Kidney (tissue), 14 donors: ENCODE results near the gene CBY3. TPM values are rescaled to one million over a fixed set of nuclear protein-coding genes. Genes with fewer than 3 reads are reported as not detected.
A peak's percentile ranks its signal among the peaks of the same experiment; 100 is the strongest.

ENCODE experiments used
- DNase-seq, 5 donors: peaks; one replicate each; pipeline ENCODE4 v3.0.0-alpha.2; 2013 to 2020
- FAIRE-seq: peaks from 2 replicates; lab custom pipeline; 2012; peaks lifted over from hg19 to GRCh38; lab: Jason Lieb, UNC
- H3K27ac ChIP-seq, 2 donors: one replicate each; pipeline ENCODE4 v1.7.0; 2013; ENCODE audit warnings: low read depth in 2 of 2, low read length in 2 of 2, inconsistent platforms in 1 of 2
- H3K27me3 ChIP-seq: one replicate; pipeline ENCODE4 v1.7.1; 2013; ENCODE audit warnings: low read length, inconsistent platforms; ENCODE audit not compliant: control insufficient read depth, insufficient read depth
- H3K36me3 ChIP-seq, 3 donors: one replicate each; pipeline versions ENCODE4 v1.7.0 to v1.7.1; 2013; ENCODE audit warnings: low read length in 3 of 3, control low read depth in 1 of 3, inconsistent platforms in 1 of 3; ENCODE audit not compliant: insufficient read depth in 3 of 3, control insufficient read depth in 2 of 3
- H3K4me1 ChIP-seq, 3 donors: one replicate each; pipeline versions ENCODE4 v1.7.0 to v1.7.1; 2013; ENCODE audit warnings: low read length in 3 of 3, inconsistent platforms in 1 of 3, low read depth in 1 of 3; ENCODE audit not compliant: control insufficient read depth in 2 of 3, insufficient read depth in 2 of 3
- H3K4me3 ChIP-seq, 3 donors: one replicate each; pipeline versions ENCODE4 v1.7.0 to v1.8.1; 2013; ENCODE audit warnings: low read length in 3 of 3, control low read depth in 1 of 3, inconsistent platforms in 1 of 3
- H3K9ac ChIP-seq, 3 donors: one replicate each; pipeline versions ENCODE4 v1.7.0 to v1.7.1; 2013; ENCODE audit warnings: low read length in 3 of 3, control low read depth in 1 of 3, inconsistent platforms in 1 of 3
- H3K9me3 ChIP-seq, 3 donors: one replicate each; pipeline versions ENCODE4 v1.7.0 to v1.7.1; 2013; ENCODE audit warnings: low read length in 3 of 3, control low read depth in 1 of 3, inconsistent platforms in 1 of 3; ENCODE audit not compliant: control insufficient read depth in 2 of 3, insufficient read depth in 1 of 3
- intact Hi-C: fragments of 100-400 bp; cut with DNase I; formaldehyde crosslinking; loops from one replicate; pipeline ENCODE4 v1.11.1; 2022
- polyA plus RNA-seq: library from polyadenylated mRNA; stranded (reverse); fragments of 350-450 nt; fragmentation: Illumina TruSeq; extraction: RNeasy Lipid Tissue Mini Kit (QIAGEN cat#74804); gene quantifications from one replicate; pipeline ENCODE4 v1.2.3, GENCODE V29; 2014; ENCODE audit warnings: low read depth, low replicate concordance; ENCODE audit not compliant: insufficient read depth
- total RNA-seq: library from RNA; stranded (reverse); fragmentation: NEBNext Ultra II Directional; extraction: Animal tissue kit (Norgen Biotek cat#: 25700); gene quantifications from one replicate; pipeline ENCODE4 v1.2.1, GENCODE V29; 2021
- TF ChIP-seq, protein P1 (sequence below): IDR thresholded peaks from 3 replicates; pipeline ENCODE4 v1.5.1; 2012; ENCODE audit warnings: mild to moderate bottlenecking, moderate library complexity, borderline replicate concordance; ENCODE audit not compliant: insufficient read depth; ENCODE audit errors: extremely low read depth
- donor health status: control.
- donor health status: control.
- donor health status: control.
- donor health status: control.
- donor health status: control.
- donor health status: DM: yes; HTN: yes; CAD: no.
- donor health status: Normal renal cell carcinoma (clear cell type).

CBY3 gene
- total and polyA plus RNA-seq, 2 donors from 2014 or later, result not detected

DNA sequence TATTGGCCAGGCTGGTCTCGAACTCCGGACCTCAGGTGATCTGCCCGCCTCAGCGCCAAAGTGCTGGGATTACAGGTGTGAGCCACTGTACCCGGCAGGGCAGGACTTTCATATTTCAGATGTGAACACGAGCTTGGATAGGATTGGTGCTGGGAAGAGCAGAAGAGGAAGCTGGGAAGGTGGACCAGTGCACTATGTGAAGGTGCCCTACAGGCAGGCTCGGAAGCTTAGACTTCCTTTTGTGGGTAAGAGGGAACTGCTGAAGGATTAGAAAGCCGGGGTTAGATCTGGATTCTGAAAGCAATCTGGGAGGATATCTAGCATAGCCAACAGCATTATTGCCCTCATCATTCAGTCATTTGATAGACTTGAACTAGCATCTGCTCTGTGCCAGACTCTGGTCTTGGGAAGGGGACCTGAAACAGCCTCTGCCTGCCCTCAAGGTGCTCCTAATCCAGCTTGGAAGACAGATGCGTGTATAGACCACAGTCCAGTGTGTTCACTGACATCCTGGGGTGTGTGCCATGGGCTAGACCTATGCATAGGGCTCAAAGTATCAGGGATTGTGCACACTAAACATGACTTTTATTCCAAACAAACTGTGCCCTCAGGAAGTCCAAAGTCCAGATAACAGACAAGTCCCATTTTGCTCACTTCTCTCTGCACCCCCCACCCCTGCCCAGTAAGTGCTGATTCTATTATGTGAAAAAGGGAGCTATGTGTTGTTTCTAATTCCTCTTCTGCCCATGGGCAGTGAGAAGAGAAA, 637 bp downstream of the CBY3 start:
- Histone ChIP-seq H3K27me3 (no peaks in the 10 kb centered on the region), H3K9ac (peak overlapping the region in 1 of 3 donors; percentile 34), H3K4me1 (peaks cover 0 to 13% (median 11%) of the 10 kb centered on the region in 3 donors), H3K9me3 (no peaks in the 10 kb centered on the region), H3K4me3 (no peak overlapping the region), H3K36me3 (no peaks in the 10 kb centered on the region), H3K27ac (peak overlapping the region in 1 of 2 donors; percentile 45)
- TF ChIP-seq, protein P1, sequence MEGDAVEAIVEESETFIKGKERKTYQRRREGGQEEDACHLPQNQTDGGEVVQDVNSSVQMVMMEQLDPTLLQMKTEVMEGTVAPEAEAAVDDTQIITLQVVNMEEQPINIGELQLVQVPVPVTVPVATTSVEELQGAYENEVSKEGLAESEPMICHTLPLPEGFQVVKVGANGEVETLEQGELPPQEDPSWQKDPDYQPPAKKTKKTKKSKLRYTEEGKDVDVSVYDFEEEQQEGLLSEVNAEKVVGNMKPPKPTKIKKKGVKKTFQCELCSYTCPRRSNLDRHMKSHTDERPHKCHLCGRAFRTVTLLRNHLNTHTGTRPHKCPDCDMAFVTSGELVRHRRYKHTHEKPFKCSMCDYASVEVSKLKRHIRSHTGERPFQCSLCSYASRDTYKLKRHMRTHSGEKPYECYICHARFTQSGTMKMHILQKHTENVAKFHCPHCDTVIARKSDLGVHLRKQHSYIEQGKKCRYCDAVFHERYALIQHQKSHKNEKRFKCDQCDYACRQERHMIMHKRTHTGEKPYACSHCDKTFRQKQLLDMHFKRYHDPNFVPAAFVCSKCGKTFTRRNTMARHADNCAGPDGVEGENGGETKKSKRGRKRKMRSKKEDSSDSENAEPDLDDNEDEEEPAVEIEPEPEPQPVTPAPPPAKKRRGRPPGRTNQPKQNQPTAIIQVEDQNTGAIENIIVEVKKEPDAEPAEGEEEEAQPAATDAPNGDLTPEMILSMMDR, result no peak
- DNase-seq (no peak), FAIRE-seq (no peak)
- intact Hi-C loops, result no loop called here

DNA sequence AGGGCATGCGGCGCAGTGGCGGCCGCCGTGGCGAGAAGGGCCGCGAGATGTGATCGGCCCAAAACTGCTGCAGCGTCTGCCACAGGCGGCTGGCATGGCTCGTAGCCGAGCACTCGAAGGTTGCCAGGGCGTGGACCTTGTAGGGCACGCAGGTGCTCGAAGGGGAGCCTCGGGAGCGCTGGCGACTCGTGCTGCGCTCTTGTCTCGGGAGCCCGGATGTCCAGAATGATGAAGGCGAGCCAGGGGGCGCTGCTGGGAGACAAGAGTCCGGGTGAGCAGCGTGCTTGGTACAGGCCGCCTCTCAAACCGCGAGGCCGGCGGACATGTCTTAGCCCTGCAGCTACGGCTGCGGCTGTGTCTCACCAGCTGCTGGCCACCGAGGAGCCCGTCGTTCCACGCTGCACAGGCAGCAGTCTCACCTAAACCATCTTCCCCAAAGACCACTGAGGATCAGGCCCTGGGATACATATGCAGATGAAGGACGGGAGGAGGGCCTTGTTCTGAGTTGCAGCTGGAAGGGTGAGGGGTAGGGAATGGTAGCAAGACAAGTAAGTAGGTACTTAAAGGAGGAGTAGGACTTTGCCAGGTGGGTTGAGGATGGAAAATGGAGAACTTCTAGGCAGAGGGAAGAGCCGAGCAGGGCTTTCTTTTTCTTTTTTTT, 1.7 kb downstream of the CBY3 start:
- Histone ChIP-seq H3K27ac (peak overlapping the region in 1 of 2 donors; percentile 45), H3K27me3 (no peaks in the 10 kb centered on the region), H3K4me1 (peaks cover 0 to 13% (median 11%) of the 10 kb centered on the region in 3 donors), H3K36me3 (no peaks in the 10 kb centered on the region), H3K4me3 (peak overlapping the region; percentile 79 to 94 (median 88)), H3K9me3 (no peaks in the 10 kb centered on the region), H3K9ac (peak overlapping the region in 1 of 3 donors; percentile 99)
- no peak for FAIRE-seq
- intact Hi-C loops, result no loop called here
- TF ChIP-seq, protein P1, result peak; percentile 26
- DNase-seq, result peak; percentile 88 to 95 (median 93)

DNA sequence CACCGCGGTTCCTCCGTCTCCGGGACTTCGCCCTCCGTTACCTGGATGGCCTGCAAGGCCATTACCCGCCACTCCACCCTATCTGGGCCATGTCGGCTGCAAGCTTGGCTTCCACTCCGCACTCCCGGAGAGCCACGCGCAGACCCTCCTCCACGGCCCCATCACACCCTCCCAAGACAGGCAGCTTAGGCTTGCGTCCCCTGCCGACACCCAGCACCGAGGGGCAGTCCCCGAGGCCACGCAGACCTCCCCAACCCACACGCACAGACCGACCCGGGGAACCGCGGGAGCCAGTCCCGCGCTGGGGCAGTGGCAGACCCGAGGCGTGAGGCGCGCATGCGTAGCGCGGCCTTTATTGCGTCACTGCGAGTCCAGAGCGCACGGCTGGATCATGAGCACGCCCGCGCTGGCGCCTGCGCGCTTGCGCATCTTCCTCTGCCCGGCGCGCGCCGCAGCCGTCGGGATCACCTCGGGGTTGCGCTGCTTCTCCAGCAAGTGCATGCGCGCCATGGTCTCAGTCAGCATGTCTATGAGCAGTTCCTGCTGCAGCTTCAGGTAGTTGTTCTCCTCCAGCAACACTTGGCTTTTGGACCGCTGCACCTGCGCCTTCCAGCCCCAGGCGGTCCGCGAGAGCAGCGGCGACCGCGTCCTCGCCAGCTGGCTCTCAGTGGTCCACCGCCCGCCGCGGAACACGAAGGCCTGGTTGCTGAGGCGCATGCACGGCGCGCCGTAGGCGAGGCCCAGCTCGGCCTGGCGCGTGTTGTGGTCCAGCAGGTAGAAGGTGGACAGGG, 2.4 kb downstream of the CBY3 start:
- FAIRE-seq (no peak), DNase-seq (peak; percentile 95 to 99 (median 98))
- H3K9me3 ChIP-seq, result no peaks in the 10 kb centered on the region
- peak overlapping the region; percentile 80 to 99 (median 96) for H3K9ac ChIP-seq
- peak overlapping the region; percentile 93 to 95 for H3K27ac ChIP-seq
- peaks cover 0 to 13% (median 11%) of the 10 kb centered on the region in 3 donors for H3K4me1 ChIP-seq
- intact Hi-C loops, result no loop called here
- TF ChIP-seq, protein P1, result no peak
- H3K36me3 ChIP-seq, result no peaks in the 10 kb centered on the region
- H3K4me3 ChIP-seq, result peak overlapping the region; percentile 79 to 94 (median 88)
- H3K27me3 ChIP-seq, result no peaks in the 10 kb centered on the region
